ENCODE data around the gene DYNLRB2. TPM values are rescaled to one million over a fixed set of nuclear protein-coding genes. Genes with fewer than 3 reads are reported as not detected.

Gene DYNLRB2
- total and polyA plus RNA-seq, 2 of the 13 experiments (the other 11 are each of a cell fraction or from before 2014, with no cell fraction given): not detected

DNA sequence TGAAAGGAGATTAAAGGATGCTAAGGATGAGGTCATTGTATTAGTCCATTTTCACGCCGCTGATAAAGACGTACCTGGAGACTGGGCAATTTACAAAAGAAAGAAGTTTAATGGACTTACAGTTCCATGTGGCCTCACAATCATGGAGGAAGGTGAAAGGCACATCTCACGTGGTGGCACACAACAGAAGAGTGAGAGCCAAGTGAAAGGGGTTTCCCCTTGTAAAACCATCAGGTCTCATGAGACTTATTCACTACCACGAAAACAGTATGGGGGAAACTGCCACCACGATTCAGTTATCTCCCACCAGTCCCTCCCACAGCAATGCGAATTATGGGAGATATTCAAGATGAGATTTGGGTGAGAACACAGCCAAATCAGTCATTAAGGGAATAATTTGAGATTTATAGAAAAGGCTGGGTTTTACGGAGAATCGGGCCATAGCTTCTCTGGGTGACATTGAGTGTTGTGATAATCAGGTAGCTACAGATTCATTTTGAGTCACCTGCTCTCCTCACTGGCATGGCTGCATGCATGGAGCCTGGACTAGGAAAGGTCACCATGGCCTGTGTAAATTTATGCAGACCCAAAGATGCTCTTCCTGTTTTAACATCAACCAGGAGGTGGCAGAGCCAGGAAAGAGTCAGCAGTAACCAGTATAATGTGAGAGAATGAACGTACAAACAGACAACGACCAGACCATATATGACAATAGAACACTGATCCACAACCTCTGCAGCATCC, 40.5 kb upstream of the DYNLRB2 start:
- H4K20me1 ChIP-seq (ENCODE audit: insufficient read depth, low read length): no peaks in the 10 kb centered on the region
- H3K9me3 ChIP-seq (ENCODE audit: low read length): no peaks in the 10 kb centered on the region
- no peak overlapping the region for H3K4me2 ChIP-seq (ENCODE audit: low read depth, low read length)
- FAIRE-seq (no peak), ATAC-seq (no peak; the same call in 2 of the 3 replicates), DNase-seq (ENCODE audit: low spot score) (no peak)
- no peaks in the 10 kb centered on the region for H3K36me3 ChIP-seq (replicated peaks in 1 of 2; ENCODE audit: control insufficient read depth in 1 of 2, insufficient read depth in 2 of 2, low read length in 2 of 2)
- no peak overlapping the region for H3K9ac ChIP-seq (ENCODE audit: insufficient read depth, low read depth, low read length)
- ChIA-PET POLR2A (no interaction called here), CTCF (ENCODE audit: low intra/inter-chr PET ratio, low total read pairs) (no interaction called here)
- in situ Hi-C loops (cut with HindIII; ENCODE audit: extremely low pct_ligation_motif_present, low pct_unique_long_range_greater_than_20kb): no loop called here
- TF ChIP-seq MNT (IDR thresholded peaks at IDR 0.05): 0 out of 2 replicates have a peak, but pooled peaks have one; percentile 16
- TF ChIP-seq ATF7 (IDR thresholded peaks at IDR 0.05): peak; percentile 80
- no peak for TF ChIP-seq ATF7 (CRISPR knock-in tag; IDR thresholded peaks at IDR 0.05)
- no peak for TF ChIP-seq ARNTL (CRISPR knock-in tag; IDR thresholded peaks at IDR 0.05)
- no peak overlapping the region for H3K4me3 ChIP-seq (replicated peaks in 1 of 3; ENCODE audit: insufficient read depth in 1 of 3, low read depth in 2 of 3, low read length in 3 of 3)
- H3K79me2 ChIP-seq (ENCODE audit: insufficient read depth, low read length): no peaks in the 10 kb centered on the region
- no peaks in the 10 kb centered on the region; a peak in 1 of 5 replicates for H3K27me3 ChIP-seq (ENCODE audit: control insufficient read depth in 1 of 2, insufficient read depth in 2 of 2, low read length in 2 of 2)
- no peak overlapping the region for H2AFZ ChIP-seq (ENCODE audit: low read length)
- intact Hi-C loops (cut with micrococcal nuclease; ENCODE audit: unreplicated experiment): no loop called here
- 41% methylated on average over 11 of the region's 11 CpGs for WGBS (ENCODE audit: low lambda C conversion rate)
- H3K4me1 ChIP-seq (ENCODE audit: insufficient read depth, low read length): no peaks in the 10 kb centered on the region
- no peak overlapping the region for H3K27ac ChIP-seq (ENCODE audit: extremely low read length, insufficient read depth, low read length)
- no TSS peak for BruUV-seq (replicated peaks)

DNA sequence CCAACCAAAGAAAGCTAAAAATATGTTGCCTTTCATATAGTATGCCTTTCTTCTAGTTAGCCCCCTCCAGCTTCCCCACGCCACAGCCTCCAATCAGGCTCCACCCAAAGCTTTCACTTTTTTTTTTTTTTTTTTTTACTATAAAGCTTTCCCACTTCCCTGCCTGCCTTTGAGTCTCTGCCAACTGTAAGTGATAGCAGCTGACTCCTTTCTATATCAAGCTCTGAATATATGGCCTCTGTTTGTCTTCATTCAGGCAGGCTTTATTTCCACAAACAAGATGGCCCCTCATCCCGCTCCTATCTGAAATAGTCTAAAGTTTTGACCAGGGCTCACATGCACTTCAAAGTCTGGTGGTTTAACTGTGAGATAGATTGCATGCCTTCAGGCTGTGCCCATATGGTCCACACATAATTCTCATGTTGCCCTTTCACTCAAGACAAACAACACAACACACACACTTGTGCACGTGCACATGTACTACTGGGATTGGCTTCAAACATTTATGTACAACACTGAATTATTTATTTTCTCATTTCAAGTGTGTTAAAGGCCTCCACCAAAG, 39.8 kb upstream of the DYNLRB2 start:
- Histone ChIP-seq H3K9me3 (ENCODE audit: low read length) (no peaks in the 10 kb centered on the region), H3K27me3 (ENCODE audit: control insufficient read depth in 1 of 2, insufficient read depth in 2 of 2, low read length in 2 of 2) (no peaks in the 10 kb centered on the region; a peak in 1 of 5 replicates), H2AFZ (ENCODE audit: low read length) (no peak overlapping the region), H3K4me1 (ENCODE audit: insufficient read depth, low read length) (no peaks in the 10 kb centered on the region), H3K27ac (ENCODE audit: extremely low read length, insufficient read depth, low read length) (no peak overlapping the region), H3K4me2 (ENCODE audit: low read depth, low read length) (no peak overlapping the region), H3K4me3 (replicated peaks in 1 of 3; ENCODE audit: insufficient read depth in 1 of 3, low read depth in 2 of 3, low read length in 3 of 3) (no peak overlapping the region), H3K79me2 (ENCODE audit: insufficient read depth, low read length) (no peaks in the 10 kb centered on the region), H4K20me1 (ENCODE audit: insufficient read depth, low read length) (no peaks in the 10 kb centered on the region), H3K36me3 (replicated peaks in 1 of 2; ENCODE audit: control insufficient read depth in 1 of 2, insufficient read depth in 2 of 2, low read length in 2 of 2) (no peaks in the 10 kb centered on the region), H3K9ac (ENCODE audit: insufficient read depth, low read depth, low read length) (no peak overlapping the region)
- ATAC-seq (no peak), DNase-seq (ENCODE audit: low spot score) (no peak), FAIRE-seq (no peak)
- 15% methylated on average over 3 of the region's 3 CpGs for WGBS (ENCODE audit: low lambda C conversion rate)
- POLR2A ChIA-PET: no interaction called here
- intact Hi-C loops (cut with micrococcal nuclease; ENCODE audit: unreplicated experiment) (no loop called here), in situ Hi-C loops (cut with HindIII; ENCODE audit: extremely low pct_ligation_motif_present, low pct_unique_long_range_greater_than_20kb) (no loop called here)
- CTCF ChIA-PET (ENCODE audit: low intra/inter-chr PET ratio, low total read pairs): no interaction called here
- BruUV-seq (replicated peaks): no TSS peak
- TF ChIP-seq KLF13 (CRISPR knock-in tag; IDR thresholded peaks at IDR 0.05) (no peak), U2AF1 (optimal IDR thresholded peaks at IDR 0.05; ENCODE audit: low read depth, low read length) (no peak), ISL2 (CRISPR knock-in tag; IDR thresholded peaks at IDR 0.05) (no peak), NR3C1 (CRISPR knock-in tag; IDR thresholded peaks at IDR 0.05) (no peak), ZNF747 (CRISPR knock-in tag; IDR thresholded peaks at IDR 0.05; ENCODE audit: borderline replicate concordance) (no peak), NR2F2 (IDR thresholded peaks at IDR 0.05; ENCODE audit: borderline replicate concordance, low read depth) (no peak), CREB1 (IDR thresholded peaks at IDR 0.05) (no peak), CREB1 (CRISPR knock-in tag; IDR thresholded peaks at IDR 0.05) (no peak), HCFC1 (IDR thresholded peaks at IDR 0.05; ENCODE audit: low read depth, low read length) (no peak), ZBTB38 (CRISPR knock-in tag; IDR thresholded peaks at IDR 0.05) (no peak), ZNF577 (CRISPR knock-in tag; IDR thresholded peaks at IDR 0.05; ENCODE audit: borderline replicate concordance, low read depth) (no peak), NFRKB (IDR thresholded peaks at IDR 0.05) (no peak), ZNF296 (CRISPR knock-in tag; conservative IDR thresholded peaks at IDR 0.05) (no peak), ZNF44 (CRISPR knock-in tag; IDR thresholded peaks at IDR 0.05) (no peak), ZNF737 (CRISPR knock-in tag; IDR thresholded peaks at IDR 0.05; ENCODE audit: borderline replicate concordance) (no peak), ZNF782 (CRISPR knock-in tag; IDR thresholded peaks at IDR 0.05; ENCODE audit: borderline replicate concordance) (no peak)

Data from HepG2 (cell line).